Dermis blood vessel endothelial cell (primary cell): ENCODE measurements around the gene GFRAL. TPM values are rescaled to one million over a fixed set of nuclear protein-coding genes. Genes with fewer than 3 reads are reported as not detected.
"Not testable (repeated sequence)": the region's sequence is repeated elsewhere in the genome, so short reads cannot be mapped to it uniquely, and the experiment has no call there.

Experiments used
- DNase-seq: peaks from one replicate; pipeline ENCODE4 v3.0.0; 2010
- total RNA-seq: library from RNA; depleted of rRNA; stranded (reverse); fragments of >200 nt; gene quantifications from 2 replicates; pipeline ENCODE4 v1.2.3, GENCODE V29; 2014

Gene GFRAL, protein sequence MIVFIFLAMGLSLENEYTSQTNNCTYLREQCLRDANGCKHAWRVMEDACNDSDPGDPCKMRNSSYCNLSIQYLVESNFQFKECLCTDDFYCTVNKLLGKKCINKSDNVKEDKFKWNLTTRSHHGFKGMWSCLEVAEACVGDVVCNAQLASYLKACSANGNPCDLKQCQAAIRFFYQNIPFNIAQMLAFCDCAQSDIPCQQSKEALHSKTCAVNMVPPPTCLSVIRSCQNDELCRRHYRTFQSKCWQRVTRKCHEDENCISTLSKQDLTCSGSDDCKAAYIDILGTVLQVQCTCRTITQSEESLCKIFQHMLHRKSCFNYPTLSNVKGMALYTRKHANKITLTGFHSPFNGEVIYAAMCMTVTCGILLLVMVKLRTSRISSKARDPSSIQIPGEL
- total RNA-seq, result not detected in 2 replicates

DNA sequence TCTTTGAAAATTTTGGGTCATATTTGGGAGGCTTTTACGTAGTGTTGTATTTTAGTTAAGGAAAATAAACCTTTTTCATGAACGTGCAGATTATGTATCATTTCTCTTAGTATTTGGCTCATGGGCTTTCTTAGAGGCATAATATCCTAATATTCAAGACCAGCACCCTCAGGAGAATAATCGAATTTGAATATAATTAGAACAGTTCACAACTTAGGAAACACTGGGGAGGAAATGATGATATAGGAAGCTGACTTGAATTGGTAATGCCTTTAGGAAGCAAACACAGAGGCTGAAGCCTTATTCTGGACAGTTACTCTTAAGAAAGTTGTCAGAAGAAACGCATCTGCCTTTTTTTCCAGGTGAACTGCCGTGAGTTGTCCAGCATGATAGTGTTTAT, at the start of gene GFRAL:
Gene GFRAL, plus strand, starts transcription at position 301 of the 400 bp plus-strand sequence. Its CDS starts 86 bp downstream, at position 387.
- no peak for DNase-seq

DNA sequence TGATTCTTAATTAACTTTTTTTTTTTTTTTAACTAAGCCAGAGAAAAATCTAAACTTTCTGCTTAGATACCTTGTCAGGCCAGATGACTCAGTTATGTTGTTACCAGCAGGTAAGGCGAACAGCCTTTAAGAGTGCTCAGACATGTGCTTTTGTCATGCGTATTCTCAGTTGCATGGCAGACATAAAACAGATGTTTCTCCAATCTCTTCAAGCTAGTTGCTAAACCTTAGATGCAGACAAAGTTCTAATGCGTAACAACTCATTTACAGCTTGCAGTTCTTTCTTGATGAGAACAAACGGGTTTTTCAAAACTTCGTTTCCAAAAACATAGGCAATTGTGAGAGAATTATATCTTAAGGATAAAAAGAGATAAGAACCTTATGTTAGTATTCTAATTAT, 49.6 kb upstream of the GFRAL start:
- DNase-seq, result no peak

DNA sequence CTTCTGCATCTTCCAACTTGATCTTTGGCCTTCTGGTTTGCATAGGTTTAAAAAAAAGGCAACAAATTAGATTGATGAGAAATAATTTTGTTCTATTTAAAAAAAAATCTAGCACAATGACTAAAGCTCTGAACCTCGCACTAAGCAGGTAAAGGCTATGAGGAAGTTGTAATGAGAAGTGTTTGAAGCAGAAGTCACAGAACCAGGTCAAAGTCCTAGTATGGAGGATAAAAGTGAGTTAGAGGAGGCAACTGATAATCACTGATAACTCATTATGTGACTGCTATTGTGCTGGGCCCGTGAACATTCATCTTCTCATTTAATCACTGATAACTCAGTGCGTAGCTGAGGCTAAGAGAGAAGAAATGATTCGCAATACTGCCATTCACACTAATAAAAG, 46.1 kb upstream of the GFRAL start:
- no peak for DNase-seq

DNA sequence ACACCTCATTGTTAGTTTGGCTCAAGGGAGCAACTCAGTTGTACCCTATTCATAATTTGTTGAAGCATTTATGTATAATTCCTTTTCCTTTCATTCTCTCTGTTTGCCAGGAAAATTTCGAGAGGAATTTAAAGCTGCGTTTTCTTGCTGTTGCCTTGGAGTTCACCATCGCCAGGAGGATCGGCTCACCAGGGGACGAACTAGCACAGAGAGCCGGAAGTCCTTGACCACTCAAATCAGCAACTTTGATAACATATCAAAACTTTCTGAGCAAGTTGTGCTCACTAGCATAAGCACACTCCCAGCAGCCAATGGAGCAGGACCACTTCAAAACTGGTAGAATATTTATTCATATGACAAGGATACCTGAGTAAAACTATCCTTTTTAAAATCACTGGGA, 45.2 kb upstream of the GFRAL start:
- no peak for DNase-seq

DNA sequence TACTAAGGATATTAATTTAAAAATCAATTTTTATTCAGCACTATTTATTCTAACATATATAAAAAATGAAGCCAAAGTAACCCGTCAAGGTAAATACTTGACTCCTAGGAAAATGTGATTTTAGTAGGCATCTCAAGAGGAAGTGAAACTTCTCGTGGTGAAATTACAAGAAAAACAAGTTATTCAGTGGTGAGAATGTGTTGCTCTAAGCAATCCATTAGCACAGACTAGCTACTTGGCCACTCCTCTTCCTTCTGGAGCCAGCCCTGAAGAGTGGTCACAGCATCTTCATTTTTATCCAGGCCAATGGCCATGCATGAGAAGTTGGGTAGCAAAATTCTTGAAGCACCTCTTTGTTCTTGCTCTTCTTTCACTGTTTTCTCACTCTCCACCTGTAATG, 40.4 kb upstream of the GFRAL start:
- DNase-seq, result no peak

DNA sequence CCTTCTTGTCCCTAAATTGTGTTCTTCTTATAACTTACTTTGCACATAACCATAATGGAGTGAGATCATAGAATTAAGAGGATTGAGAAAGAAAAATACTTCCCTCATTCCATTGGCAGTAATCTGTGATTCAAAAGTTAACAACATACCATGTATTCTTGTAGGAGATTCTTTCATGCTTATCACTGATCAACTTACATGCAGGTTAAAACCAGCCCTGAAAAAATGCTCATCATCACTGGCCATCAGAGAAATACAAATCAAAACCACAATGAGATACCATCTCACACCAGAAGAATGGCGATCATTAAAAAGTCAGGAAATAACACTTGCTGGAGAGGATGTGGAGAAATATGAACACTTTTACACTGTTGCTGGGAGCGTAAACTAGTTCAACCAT, 36.5 kb upstream of the GFRAL start:
- DNase-seq, result no peak

DNA sequence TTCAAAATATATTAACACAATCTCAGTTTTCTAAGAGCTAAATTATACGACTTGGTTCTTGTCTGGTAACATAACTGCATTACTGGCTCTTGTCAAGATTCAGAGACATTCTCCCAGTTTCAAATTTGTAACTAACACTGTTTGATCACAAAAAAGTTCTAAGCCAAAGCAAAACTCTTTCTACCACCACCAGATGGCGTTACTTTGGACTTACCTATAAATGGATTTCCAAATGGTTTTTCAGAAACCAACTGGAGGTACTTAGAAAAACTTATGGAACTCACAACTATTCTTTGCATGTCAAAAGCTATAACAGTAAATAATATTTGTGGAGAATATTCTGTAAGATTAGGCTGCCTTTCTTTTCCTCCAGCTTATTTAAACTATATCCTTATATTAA, 34.2 kb upstream of the GFRAL start:
- peak; percentile 16 for DNase-seq

DNA sequence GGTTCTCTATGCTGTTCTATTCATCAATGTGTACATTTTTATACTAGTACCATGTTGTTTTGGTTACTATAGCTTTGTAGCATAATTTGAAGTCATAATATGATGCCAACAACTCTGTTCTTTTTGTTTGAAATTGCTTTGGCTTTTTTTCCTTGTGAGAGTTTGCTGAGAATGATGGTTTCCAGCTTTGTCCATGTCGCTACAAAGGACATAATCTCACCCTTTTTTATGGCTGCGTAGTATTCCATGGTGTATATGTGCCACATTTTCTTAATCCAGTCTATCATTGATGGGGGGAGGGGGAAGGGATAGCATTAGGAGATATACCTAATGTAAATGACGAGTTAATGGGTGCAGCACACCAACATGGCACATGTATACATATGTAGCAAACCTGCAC, 30.1 kb upstream of the GFRAL start:
- DNase-seq, result not testable (repeated sequence)

DNA sequence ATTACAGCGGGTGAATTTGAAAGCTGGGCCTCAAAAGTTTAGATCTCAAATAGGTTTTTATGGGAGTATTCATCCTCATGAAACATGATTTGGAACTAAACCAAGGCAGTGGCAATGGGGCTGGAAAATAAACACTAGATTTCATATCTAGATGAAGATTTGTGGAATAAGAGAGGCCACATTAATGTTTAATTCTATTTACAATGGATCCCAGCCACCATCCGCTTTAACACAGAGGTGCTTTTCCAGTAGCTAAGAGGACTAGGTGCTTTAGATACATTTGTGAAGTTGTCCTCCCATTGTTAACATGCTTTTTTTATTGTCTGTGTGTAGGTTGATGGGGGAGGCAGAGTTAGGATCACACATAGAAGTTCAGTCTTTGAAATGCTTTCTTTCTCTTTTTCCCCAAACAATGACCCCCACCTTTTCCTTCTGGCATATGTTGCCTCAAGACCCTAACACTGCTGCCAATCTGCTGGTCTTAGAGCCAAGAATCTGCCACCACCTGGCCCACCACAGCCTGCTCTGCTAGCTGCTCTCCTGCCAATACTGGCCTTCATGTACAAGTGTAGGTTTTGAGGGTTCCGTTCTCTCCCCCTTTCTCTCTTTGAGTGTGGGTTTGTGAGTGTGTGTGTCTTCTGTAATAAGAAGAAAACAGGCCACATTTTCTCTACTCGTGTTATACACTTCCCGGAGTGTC, 27.8 kb upstream of the GFRAL start:
- no peak for DNase-seq

DNA sequence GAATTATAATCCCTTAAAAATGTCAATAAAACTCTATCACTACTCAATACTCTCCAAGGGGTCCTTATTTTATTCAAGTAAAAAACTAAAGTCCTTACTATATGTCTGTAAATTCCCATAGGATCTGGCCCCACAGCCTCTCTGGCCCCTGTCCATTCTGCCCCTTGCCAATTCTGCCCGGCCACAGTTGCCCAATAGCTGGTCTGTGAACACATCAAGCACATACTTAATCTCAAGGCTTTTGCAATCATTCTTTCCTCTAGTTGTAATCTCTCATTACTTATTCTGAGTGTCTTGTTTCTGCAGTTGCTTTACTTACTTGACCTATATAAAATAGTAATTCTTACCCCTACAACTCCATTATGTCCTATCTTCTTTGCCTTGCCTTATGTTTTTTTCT, 22.5 kb upstream of the GFRAL start:
- no peak for DNase-seq

DNA sequence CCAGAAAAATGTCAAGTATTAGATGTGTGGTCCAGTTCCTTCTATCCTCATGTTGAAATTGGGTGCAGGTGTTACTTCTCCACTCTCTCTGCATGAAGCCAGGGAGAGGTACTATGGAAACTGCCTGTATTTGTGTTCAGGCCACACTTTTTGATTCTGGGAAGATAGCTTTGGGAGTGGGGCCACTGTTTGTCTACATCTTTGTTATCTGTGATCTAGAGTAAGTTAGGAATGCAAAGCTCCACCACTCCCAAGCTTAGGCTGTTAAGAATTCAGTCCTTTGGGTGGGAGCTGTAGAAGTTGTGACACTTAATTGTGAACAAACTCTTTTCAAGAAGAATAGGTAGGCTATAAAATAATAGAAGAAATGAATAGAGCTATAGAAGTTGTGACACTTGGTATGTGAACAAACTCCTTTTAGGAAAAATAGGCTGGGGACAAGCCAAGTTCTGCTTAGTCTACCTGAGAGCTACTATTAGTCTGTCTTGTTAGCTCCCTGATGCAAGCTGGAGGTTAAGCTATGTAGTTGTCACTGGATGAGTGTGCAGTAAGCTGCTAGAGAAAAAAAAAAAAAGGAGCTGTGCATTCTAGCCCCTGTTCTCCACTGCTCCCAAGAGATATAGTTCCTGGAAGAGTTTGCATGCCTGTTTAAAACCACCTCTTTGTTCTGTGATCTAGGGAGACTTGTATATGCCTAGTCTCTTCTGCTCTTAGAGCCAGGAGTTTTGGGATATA, 7.1 kb upstream of the GFRAL start:
- no peak for DNase-seq

DNA sequence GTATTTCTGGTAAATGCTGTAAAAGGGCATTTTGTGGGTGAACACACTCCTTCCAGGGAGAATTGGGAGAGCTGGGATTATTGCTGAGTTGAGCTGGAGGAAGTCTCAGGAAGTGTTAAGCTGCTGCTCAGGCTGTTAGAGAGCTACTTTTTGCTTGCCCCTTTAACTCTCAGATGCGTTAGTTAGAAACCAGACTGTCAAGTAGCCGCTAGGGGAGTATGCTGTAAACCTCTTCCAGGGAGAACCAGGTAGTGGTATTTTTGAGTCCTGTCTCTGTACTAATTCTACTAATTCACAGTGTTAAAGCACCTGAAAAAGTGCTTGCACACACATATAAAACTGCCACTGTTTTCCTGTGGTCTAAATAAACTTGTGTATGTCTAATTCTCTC, 6.6 kb upstream of the GFRAL start:
- no peak for DNase-seq

DNA sequence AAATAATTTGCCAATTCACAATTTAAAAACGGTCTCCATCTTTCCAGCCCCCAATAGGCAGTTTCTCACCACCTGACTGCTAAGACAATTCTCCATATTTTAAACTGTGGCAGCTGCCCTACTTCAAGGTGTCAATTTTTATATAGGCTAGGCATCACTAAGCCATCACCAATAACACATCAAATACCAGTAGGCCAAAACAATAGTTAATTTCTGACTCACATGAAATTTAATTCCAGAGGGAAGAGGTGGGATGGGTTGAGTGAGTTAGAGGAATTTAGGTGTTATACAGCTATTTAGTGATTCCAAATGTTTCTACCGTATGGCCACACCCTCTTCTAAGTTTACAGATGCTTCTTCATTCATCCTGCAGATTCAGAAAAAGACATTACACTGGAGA, 49.9 kb downstream of the GFRAL start:
- no peak for DNase-seq

DNA sequence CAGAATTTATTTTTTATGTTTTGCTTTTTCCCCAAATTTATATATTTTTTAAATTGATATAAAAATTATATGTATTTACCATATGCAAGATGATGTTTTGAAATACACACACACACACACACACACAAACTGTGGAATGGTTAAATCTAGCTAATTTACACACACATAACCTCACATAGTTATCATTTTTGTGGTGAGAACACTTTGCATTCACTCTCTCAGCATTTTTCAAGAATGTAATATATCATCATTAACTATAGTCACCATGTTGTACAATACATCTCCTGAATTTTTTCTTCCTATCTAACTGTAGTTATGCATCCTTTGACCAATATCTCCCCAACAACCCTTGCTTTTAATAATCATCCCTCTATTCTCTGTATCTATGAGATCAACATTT, 52.2 kb downstream of the GFRAL start:
- DNase-seq, result no peak

DNA sequence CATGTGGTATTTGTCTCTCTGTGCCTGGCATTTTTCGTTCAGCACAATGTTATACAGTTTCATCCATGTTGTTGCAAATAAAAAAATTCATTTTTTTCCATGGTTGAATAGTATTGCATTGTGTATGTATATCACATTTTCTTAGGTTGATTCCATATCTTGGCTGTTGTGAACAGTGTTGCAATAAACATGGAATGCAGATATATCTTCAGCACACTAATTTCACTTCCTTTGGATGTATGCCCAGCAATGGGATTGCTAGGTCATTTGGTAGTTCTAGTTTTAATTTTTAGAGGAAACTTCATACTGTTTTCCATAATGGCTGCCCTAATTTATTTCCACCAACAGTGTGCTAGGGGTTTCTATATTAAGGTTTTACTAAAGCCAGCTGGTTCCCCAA, 52.6 kb downstream of the GFRAL start:
- DNase-seq, result no peak

DNA sequence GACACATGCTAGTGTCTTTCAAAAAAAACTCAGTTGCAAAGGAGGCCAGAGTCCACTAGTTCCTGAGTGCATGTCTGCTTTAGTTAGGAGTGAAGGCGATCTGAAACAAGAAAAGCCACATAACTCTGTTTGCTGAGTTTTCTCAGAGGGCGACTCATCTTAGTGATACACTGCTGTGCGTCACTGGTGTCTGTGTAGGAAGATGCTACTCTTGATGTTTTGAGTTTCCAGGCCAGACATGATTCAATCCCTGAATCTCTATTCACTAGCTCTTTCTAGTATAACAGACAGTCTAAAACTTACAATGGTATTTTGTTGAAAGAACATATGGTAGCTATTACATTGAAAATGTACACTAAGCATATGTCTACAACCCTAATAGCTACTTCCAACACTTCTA, 60.9 kb downstream of the GFRAL start:
- DNase-seq, result no peak

DNA sequence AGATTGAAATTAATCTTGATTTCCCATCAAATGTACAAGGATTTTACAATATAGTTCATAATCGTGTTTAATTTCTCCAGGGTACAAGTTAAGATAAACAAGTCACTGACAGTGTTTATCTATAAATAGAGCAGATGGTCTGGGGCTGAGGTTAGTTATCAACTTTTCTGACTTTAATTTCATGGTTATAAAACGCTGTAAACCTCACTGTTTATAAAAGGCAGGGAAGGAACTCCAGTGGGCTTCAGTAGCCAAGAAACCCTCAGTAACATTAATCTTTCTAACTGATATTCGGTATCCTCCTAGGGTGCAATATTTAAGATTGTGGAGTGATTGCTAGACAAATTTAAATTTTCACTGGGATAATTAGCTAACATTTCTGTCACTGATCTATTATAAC, 68.6 kb downstream of the GFRAL start:
- DNase-seq, result no peak

DNA sequence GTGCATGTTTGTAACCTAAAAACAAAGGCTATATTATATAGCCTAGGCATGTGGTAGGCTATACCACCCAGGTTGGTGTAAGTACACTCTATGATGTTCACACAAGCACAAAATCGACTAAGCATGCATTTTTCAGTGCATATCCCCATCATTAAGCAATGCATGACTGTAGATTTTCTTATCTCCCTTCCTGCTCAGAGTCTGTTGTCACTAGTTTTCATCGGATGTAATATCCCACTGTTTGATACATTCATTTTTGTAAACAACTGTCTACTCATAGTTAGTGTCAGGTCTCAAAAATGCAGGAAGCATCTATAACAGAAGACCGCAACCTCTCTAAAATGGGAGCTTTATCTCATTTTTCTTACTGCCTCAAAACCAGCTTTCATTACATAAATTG, 70.7 kb downstream of the GFRAL start:
- no peak for DNase-seq

DNA sequence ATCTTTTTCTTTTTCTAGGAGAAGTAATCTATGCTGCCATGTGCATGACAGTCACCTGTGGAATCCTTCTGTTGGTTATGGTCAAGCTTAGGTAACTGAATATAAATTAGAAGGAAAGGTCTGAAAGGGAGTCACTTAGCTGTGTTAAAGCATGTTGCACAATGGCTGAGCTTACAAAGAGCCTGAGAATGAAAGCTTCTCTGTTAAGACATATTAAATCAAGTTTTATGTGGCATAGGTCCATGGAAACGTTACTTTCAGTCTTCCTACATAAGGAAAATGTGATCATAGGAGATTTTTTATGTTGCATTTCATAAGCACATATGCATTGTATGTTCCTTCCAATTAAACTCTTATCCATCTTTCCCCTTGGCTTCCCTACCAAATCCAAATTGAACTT, 72.1 kb downstream of the GFRAL start:
- no peak for DNase-seq

DNA sequence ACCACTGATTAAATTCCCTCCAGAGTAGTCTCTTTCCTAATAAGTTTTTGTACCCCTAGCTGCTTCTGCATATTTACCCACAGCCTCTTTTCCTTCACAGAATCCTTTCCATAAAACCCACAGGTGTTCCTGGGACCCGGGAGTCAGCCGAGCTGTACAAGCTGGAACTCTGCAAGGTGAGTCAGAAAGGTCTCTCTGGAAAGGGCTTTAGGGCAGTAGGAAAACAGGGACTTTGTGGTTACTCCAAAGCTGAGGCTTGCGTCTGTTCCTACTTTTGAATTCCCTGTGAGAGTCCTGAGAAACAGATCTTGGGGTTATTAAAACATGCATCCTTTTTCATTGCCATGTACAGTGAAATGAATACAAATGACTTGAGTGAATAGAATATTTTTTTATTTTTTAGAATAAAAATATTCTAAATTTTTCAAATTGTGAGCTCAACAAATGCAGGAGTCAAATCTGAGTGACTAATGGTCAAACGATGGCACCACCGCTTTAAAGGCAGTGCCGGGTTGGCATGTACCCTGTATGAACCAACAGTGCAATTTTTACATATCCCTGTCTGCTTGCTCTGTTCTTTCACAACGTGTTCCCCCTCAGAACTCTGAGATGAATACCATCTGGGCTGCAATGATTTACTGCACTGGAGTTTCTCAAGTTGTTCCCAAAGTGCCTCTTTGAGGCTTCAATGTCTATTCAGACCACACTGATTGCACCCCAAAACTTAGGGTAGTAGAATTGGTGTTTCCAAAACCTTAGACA, 78.4 kb downstream of the GFRAL start:
- DNase-seq, result no peak

DNA sequence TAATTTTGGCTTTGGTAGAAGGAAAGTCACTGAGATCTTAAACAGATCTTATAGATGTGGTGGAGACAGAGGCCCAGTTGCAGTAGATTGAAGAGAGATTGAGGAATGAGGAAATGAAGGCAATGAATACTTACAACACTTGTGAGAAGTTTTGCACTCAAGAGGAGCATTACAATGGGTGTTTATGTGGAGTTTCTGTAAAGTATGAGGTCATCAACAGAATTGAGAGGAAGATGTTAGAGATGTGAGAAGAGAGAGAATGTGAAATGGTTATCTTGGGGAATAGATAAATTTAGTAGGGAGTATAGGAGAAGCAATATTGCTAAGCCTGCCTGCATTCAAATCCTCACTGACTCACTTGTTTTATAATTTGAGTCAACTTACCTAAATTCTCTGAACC, 83.4 kb downstream of the GFRAL start:
- no peak for DNase-seq

DNA sequence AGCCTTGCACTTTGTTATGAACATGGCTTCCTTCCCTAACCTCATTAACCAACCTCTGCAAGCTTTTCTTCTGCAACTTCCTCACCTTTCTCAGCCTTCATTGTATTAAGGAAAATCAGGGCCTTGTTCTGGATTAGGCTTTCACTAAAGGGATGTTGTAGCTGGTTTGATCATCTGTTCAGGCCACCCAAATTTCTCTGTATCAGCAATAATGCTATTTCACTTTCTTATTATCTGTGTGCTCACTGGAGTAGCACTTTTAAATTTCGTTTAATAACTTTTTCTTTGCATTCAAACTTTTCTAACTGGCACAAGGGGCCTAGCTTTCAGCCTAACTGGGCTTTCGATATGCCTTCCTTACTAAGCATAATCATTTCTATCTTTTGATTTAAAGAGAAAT, 96.7 kb downstream of the GFRAL start:
- no peak for DNase-seq
